Activated naive CD8-positive, alpha-beta T cell treated with anti-CD3 and anti-CD28 coated beads, Interleukin-2, amount 50 U/mL, for 24 hours (primary cell): Measurements from ENCODE around the gene TGFA.

Source experiments
- ATAC-seq: fragments of 150-1000 bp; cut with Tn5 transposase; one replicate; pipeline ENCODE4 v1.10.0; 2021
- DNase-seq: peaks from one replicate; pipeline ENCODE4 v3.0.0; 2021
- H3K27ac Mint-ChIP-seq: one replicate; pipeline ENCODE4 v1.8.0; 2021; ENCODE audit warnings: mild to moderate bottlenecking, mixed read lengths
- H3K27me3 Mint-ChIP-seq: one replicate; pipeline ENCODE4 v1.8.0; 2021; ENCODE audit warnings: mixed read lengths
- H3K36me3 Mint-ChIP-seq: one replicate; pipeline ENCODE4 v1.8.0; 2021; ENCODE audit warnings: low read depth, mixed read lengths
- H3K4me1 Mint-ChIP-seq: one replicate; pipeline ENCODE4 v1.8.0; 2021; ENCODE audit warnings: mixed read lengths
- H3K4me3 Mint-ChIP-seq: one replicate; pipeline ENCODE4 v1.8.0; 2021; ENCODE audit warnings: mild to moderate bottlenecking, moderate library complexity, mixed read lengths
- H3K9me3 Mint-ChIP-seq: one replicate; pipeline ENCODE4 v1.8.0; 2021; ENCODE audit warnings: mixed read lengths

The TGFA gene

DNA sequence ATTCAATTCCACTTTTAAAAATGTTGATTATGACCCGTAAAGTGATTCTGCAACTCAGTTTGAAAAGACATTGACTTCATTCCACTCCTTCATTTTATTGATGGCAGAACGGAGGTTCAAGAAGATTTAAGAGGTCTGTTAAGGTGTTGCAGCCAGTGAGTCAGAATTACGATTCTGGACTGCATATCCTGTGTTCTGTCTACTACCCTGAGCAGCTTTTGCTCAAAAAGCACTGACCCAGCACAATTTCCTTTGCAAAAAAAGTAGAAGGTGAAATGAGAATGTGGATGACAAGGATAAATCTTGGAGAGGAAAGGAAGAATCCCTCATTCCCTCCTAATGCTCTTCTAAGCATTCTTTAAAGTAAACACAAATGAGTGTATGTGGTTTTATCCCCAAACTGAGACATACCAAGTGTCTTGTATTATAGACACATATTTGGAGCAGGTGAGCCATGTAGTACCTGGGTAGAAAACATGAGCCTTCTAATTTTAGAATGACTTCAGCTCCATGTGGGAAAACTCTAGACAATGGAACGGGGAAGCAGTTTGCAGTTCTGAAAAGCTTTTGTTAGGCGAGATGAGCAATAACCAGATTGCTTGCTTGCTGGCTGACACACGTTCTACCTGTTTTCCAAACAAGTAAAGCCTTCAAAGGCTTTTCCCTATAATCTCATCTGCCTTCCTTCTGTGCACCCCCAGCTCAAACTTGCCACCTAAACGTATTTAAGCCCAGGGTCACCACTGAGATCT is 44.7 kb downstream of the TGFA start:
- DNase-seq = no peak
- H3K4me1 Mint-ChIP-seq = peaks cover 2% of the 10 kb centered on the region
- no peak for ATAC-seq
- no peak overlapping the region for H3K4me3 Mint-ChIP-seq
- H3K27me3 Mint-ChIP-seq = no peaks in the 10 kb centered on the region
- no peaks in the 10 kb centered on the region for H3K36me3 Mint-ChIP-seq
- no peak overlapping the region for H3K27ac Mint-ChIP-seq
- H3K9me3 Mint-ChIP-seq = no peaks in the 10 kb centered on the region

- no peak overlapping the region for H3K27ac Mint-ChIP-seq
- H3K36me3 Mint-ChIP-seq = no peaks in the 10 kb centered on the region
- no peak for DNase-seq
- H3K27me3 Mint-ChIP-seq = no peaks in the 10 kb centered on the region
- H3K9me3 Mint-ChIP-seq = no peaks in the 10 kb centered on the region
- peaks cover 2% of the 10 kb centered on the region for H3K4me1 Mint-ChIP-seq
- ATAC-seq = no peak
- H3K4me3 Mint-ChIP-seq = no peak overlapping the region
Observed at GRCh38 chr2:70505613-70506391, 47.8 kb downstream of the TGFA start.

DNA sequence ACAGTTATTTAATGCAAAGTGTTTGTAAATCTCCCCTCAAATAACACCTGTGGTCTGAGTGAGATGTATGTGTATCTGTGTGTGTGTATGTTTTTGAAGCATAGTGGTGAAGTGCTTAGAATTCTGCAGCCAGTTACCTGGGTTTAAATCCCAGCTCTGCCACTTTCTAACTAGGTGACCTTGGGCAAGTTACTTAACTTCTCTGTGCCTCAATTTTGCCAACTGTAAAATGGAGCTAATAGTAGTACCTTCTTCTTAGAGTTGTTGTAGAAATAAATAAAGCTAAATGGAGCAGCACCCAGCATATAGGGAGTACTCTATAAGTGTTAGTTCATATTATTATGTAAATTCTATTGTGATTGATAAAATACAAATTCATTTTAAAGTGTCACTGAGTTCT is 48.9 kb downstream of the TGFA start:
- no peak overlapping the region for H3K27ac Mint-ChIP-seq

GRCh38 chr2:70503896-70504295 is 49.7 kb downstream of the TGFA start:
- Mint-ChIP-seq H3K4me3 (no peak overlapping the region), H3K27ac (no peak overlapping the region), H3K36me3 (no peaks in the 10 kb centered on the region), H3K27me3 (no peaks in the 10 kb centered on the region), H3K4me1 (no peaks in the 10 kb centered on the region), H3K9me3 (no peaks in the 10 kb centered on the region)
- DNase-seq = no peak
- ATAC-seq = no peak

More for the DNA sequence above, 48.9 kb downstream of the TGFA start:
- ATAC-seq (no peak), DNase-seq (no peak)
- Mint-ChIP-seq H3K27me3 (no peaks in the 10 kb centered on the region), H3K4me3 (no peak overlapping the region), H3K9me3 (no peaks in the 10 kb centered on the region), H3K36me3 (no peaks in the 10 kb centered on the region), H3K4me1 (no peaks in the 10 kb centered on the region)

- DNase-seq (no peak), ATAC-seq (no peak)
- Mint-ChIP-seq H3K27me3 (no peaks in the 10 kb centered on the region), H3K36me3 (no peaks in the 10 kb centered on the region), H3K4me1 (no peaks in the 10 kb centered on the region), H3K27ac (no peak overlapping the region), H3K9me3 (no peaks in the 10 kb centered on the region), H3K4me3 (no peak overlapping the region)
Observed at GRCh38 chr2:70501728-70502127, 51.9 kb downstream of the TGFA start.

DNA sequence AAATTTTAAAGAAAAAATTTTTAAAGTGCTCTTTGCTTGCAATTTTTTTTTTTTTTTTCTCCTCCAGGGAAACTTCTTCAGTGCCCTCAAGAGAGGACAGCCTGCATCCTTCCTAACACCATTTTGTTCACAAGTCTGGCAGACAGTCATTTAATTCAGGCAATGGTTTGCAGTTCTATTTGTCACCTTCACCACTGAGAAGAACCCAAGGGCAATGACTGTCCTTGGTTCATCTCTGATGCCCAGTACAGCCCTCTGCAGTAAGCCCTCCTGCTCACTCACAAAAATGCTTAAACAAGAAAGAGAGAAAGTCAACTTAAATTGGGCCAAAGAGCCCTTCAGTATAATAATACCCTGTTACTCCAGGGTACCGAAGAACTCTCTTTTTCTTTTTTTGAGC is 52.4 kb downstream of the TGFA start:
- H3K27ac Mint-ChIP-seq = no peak overlapping the region
- no peaks in the 10 kb centered on the region for H3K9me3 Mint-ChIP-seq
- H3K27me3 Mint-ChIP-seq = no peaks in the 10 kb centered on the region
- H3K36me3 Mint-ChIP-seq = no peaks in the 10 kb centered on the region
- DNase-seq = no peak
- no peaks in the 10 kb centered on the region for H3K4me1 Mint-ChIP-seq
- no peak overlapping the region for H3K4me3 Mint-ChIP-seq
- no peak for ATAC-seq

DNA sequence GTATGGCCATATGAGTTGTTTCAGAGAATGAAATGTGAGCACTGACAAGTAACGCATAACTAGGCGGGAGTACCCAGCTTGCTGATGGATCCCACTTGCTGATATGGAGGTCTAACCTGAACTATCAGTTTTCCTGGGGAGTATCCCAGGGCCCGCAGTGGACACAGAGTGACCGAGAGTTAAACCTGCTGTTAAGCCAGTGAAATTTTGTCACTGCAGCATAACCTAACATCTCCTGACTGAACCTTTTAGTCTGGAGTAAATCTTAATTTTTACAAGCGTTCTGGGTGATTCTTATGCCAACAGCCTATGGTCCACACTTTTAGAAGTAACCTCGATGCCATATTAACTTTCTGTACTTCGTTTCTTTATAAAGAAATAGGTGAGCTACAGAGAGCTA is 54.4 kb downstream of the TGFA start:
- ATAC-seq (no peak), DNase-seq (no peak)
- Mint-ChIP-seq H3K9me3 (no peaks in the 10 kb centered on the region), H3K27me3 (no peaks in the 10 kb centered on the region), H3K36me3 (no peaks in the 10 kb centered on the region), H3K4me1 (no peaks in the 10 kb centered on the region), H3K4me3 (no peak overlapping the region), H3K27ac (no peak overlapping the region)

DNA sequence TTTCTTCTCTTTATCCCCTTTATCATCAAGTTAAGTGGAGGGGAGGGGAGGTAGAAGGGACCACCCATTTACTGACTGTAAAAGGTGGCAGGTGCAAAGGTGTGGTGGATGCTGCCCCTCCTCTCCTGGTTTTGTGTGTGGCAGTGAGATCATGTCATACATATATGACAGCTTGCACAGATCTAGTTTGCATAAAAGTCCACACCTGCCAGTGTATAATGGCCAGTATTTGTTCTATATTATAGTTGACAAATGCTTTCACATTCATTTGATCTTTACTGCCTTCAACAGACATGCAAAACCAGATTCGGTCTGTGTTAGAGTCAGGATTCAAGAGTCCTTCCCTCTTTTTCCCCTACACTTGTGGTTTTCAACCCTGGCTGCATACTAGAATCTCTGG is 55.1 kb downstream of the TGFA start:
- Mint-ChIP-seq H3K9me3 (no peaks in the 10 kb centered on the region), H3K27ac (no peak overlapping the region)
- no peak for ATAC-seq

DNA sequence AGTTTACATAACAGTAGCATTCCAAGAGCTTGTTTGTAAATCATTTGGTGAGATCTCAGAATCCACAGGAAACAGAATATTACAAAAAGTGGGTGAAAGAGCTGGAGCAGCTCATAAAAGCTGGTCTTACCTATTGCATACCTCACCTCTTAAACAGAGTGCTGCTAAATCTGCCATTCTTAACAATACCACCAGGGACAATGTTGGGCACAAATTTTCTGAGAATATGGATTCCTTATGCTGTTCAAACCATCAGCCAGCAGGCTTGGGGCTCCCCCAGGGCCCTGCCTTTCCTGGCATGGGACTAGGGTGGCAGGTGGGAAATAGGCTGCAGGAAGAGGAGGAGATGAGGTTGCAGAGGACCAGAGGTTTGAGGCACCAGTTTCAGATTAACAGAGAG is 55.6 kb downstream of the TGFA start:
- no peak for ATAC-seq
- Mint-ChIP-seq H3K36me3 (no peaks in the 10 kb centered on the region), H3K4me1 (no peaks in the 10 kb centered on the region), H3K9me3 (no peaks in the 10 kb centered on the region), H3K4me3 (no peak overlapping the region), H3K27ac (no peak overlapping the region), H3K27me3 (no peaks in the 10 kb centered on the region)
- DNase-seq = no peak

More for the DNA sequence above, 55.1 kb downstream of the TGFA start:
- no peaks in the 10 kb centered on the region for H3K36me3 Mint-ChIP-seq
- DNase-seq = no peak
- no peaks in the 10 kb centered on the region for H3K27me3 Mint-ChIP-seq
- no peak overlapping the region for H3K4me3 Mint-ChIP-seq
- H3K4me1 Mint-ChIP-seq = no peaks in the 10 kb centered on the region

DNA sequence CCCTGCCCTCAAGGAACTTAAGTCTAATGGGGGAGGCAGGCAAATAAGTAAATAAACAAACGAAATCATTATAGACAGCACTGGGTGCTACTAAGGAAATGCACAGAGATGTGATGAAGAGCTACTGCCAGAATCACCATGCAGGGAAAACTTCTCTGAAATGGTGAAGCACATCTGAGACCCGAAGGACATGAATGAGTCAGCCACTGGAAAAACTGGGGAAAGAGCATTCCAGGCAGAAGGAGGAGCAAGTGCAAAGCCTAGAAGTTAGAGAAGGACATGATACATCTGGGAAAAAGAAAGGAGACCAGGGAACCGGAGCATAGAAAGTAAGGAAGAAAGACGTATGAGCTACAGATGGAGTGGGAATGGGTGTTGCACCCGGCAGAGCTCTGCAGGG is 56.8 kb downstream of the TGFA start:
- Mint-ChIP-seq H3K27me3 (no peaks in the 10 kb centered on the region), H3K4me3 (no peak overlapping the region), H3K4me1 (no peaks in the 10 kb centered on the region), H3K36me3 (no peaks in the 10 kb centered on the region), H3K9me3 (no peaks in the 10 kb centered on the region), H3K27ac (no peak overlapping the region)
- no peak for ATAC-seq
- DNase-seq = no peak

GRCh38 chr2:70494293-70494886 is 59.2 kb downstream of the TGFA start:
- Mint-ChIP-seq H3K4me1 (no peaks in the 10 kb centered on the region), H3K4me3 (no peak overlapping the region), H3K27ac (no peak overlapping the region), H3K9me3 (no peaks in the 10 kb centered on the region), H3K36me3 (no peaks in the 10 kb centered on the region), H3K27me3 (no peaks in the 10 kb centered on the region)
- no peak for ATAC-seq
- DNase-seq = no peak

GRCh38 chr2:70490381-70490780 is 63.2 kb downstream of the TGFA start:
- Mint-ChIP-seq H3K27me3 (no peaks in the 10 kb centered on the region), H3K4me1 (no peaks in the 10 kb centered on the region), H3K36me3 (no peaks in the 10 kb centered on the region), H3K9me3 (no peaks in the 10 kb centered on the region), H3K4me3 (no peak overlapping the region), H3K27ac (no peak overlapping the region)
- DNase-seq (no peak), ATAC-seq (no peak)

GRCh38 chr2:70489165-70489564 is 64.5 kb downstream of the TGFA start:
- ATAC-seq = no peak
- H3K27ac Mint-ChIP-seq = no peak overlapping the region
- no peaks in the 10 kb centered on the region for H3K4me1 Mint-ChIP-seq
- H3K27me3 Mint-ChIP-seq = no peaks in the 10 kb centered on the region
- DNase-seq = no peak
- no peaks in the 10 kb centered on the region for H3K36me3 Mint-ChIP-seq
- no peak overlapping the region for H3K4me3 Mint-ChIP-seq
- no peaks in the 10 kb centered on the region for H3K9me3 Mint-ChIP-seq

DNA sequence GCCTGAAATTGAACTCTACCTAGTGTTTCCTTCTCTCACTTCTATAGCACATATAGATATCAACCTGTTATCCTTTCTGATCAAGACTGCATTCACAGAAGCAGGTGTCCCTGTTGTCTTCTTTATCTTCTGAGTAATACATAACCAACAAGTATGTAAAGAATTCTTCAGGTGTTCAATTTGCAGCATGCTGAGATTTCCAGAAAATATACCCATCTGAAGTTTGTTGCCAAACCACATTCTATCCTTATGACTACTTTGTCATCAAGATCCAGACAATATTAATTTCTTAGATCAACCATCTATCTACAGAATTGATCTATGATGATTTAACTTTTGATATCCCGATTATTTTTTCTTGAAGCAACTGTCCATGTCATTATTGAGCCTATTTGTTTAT is 69.5 kb downstream of the TGFA start:
- DNase-seq (no peak), ATAC-seq (no peak)
- H3K4me1 Mint-ChIP-seq = no peaks in the 10 kb centered on the region
- H3K4me3 Mint-ChIP-seq = no peak overlapping the region
- no peaks in the 10 kb centered on the region for H3K27me3 Mint-ChIP-seq
- no peaks in the 10 kb centered on the region for H3K9me3 Mint-ChIP-seq
- no peak overlapping the region for H3K27ac Mint-ChIP-seq
- no peaks in the 10 kb centered on the region for H3K36me3 Mint-ChIP-seq

- ATAC-seq = no peak
- no peaks in the 10 kb centered on the region for H3K27me3 Mint-ChIP-seq
Observed at GRCh38 chr2:70482401-70482800, 71.2 kb downstream of the TGFA start.

More at GRCh38 chr2:70482401-70482800, 71.2 kb downstream of the TGFA start:
- H3K36me3 Mint-ChIP-seq = no peaks in the 10 kb centered on the region
- H3K27ac Mint-ChIP-seq = no peak overlapping the region
- H3K4me3 Mint-ChIP-seq = no peak overlapping the region
- H3K9me3 Mint-ChIP-seq = no peaks in the 10 kb centered on the region
- H3K4me1 Mint-ChIP-seq = no peaks in the 10 kb centered on the region
- DNase-seq = no peak
